ENCODE results near the gene OGFOD1.

Gene OGFOD1

DNA sequence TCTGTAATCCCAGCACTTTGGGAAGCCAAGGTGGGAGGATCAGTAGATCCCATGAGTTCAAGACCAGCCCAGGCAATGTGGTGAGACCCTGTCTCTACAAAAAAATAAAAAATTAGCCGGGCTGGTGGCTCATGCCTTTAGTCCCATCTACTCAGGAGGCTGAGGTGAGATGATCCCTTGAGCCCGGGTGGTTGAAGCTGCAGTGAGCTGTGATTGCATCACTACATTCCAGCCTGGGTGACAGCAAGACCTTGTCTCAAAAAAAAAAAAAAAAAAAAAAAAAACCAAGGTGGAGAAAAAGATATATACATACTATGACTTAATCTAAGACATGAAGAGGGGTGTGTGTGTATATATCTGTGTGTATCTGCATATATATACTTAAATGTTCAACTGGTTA, 41.8 kb downstream of the OGFOD1 start:
- WGBS, 2 donors (ENCODE audit: extremely low coverage in 2 of 2, insufficient read length in 2 of 2, insufficient replicate concordance in 1 of 2), result no CpG with 5 or more reads among the region's 2 CpGs

GRCh38 chr16:56493815-56494214, 42.5 kb downstream of the OGFOD1 start:
- Histone ChIP-seq H3K4me2 (ENCODE audit: insufficient read depth, low read length, poor library complexity, severe bottlenecking) (no peak overlapping the region), H3K79me1 (ENCODE audit: low read depth, low read length) (no peaks in the 10 kb centered on the region), H4K91ac (ENCODE audit: low read depth, low read length, poor library complexity) (no peak overlapping the region), H2BK15ac (ENCODE audit: low read length) (no peak overlapping the region), H2BK120ac (ENCODE audit: low read depth, low read length) (no peak overlapping the region), H3K9me3 (replicated peaks in 1 of 2; ENCODE audit: control insufficient read depth in 2 of 2, insufficient read depth in 1 of 2, low read depth in 1 of 2, low read length in 2 of 2) (no peaks in the 10 kb centered on the region), H2BK5ac (ENCODE audit: low read length) (no peak overlapping the region), H3K14ac (ENCODE audit: low read length) (no peak overlapping the region), H3K23ac (ENCODE audit: low read depth, low read length, poor library complexity) (no peak overlapping the region), H2BK12ac (ENCODE audit: low read length) (no peak overlapping the region), H3K4me3 (ENCODE audit: low read length in 2 of 2) (no peak overlapping the region), H3K18ac (ENCODE audit: low read length) (no peak overlapping the region), H3K27me3 (ENCODE audit: control insufficient read depth in 3 of 3, insufficient read depth in 3 of 3, low read depth in 1 of 3, low read length in 3 of 3) (no peaks in the 10 kb centered on the region), H3K27ac (replicated peaks; ENCODE audit: low read length) (no peak overlapping the region), H3K9ac (ENCODE audit: low read depth, low read length, poor library complexity) (no peak overlapping the region), H2AFZ (ENCODE audit: low read length) (no peak overlapping the region), H4K8ac (ENCODE audit: low read depth, low read length) (no peak overlapping the region), H2AK5ac (ENCODE audit: low read depth, low read length) (no peak overlapping the region), H3K4me1 (ENCODE audit: control insufficient read depth in 2 of 2, insufficient read depth in 1 of 2, low read depth in 1 of 2, low read length in 2 of 2) (no peaks in the 10 kb centered on the region), H3K4ac (ENCODE audit: low read length) (no peak overlapping the region), H3K36me3 (replicated peaks in 1 of 2; ENCODE audit: control insufficient read depth in 2 of 2, insufficient read depth in 2 of 2, low read length in 2 of 2) (peaks cover 5 to 49% of the 10 kb centered on the region in 2 donors)
- no peak for DNase-seq (ENCODE audit: low spot score)
- no CpG with 5 or more reads among the region's 1 CpG for whole genome bisulfite sequencing, 2 donors (ENCODE audit: extremely low coverage in 2 of 2, insufficient read length in 2 of 2, insufficient replicate concordance in 1 of 2)

More for the DNA sequence above, 41.8 kb downstream of the OGFOD1 start:
- Histone ChIP-seq H3K9ac (ENCODE audit: low read depth, low read length, poor library complexity) (no peak overlapping the region), H2BK12ac (ENCODE audit: low read length) (no peak overlapping the region), H2AK5ac (ENCODE audit: low read depth, low read length) (no peak overlapping the region), H3K9me3 (replicated peaks in 1 of 2; ENCODE audit: control insufficient read depth in 2 of 2, insufficient read depth in 1 of 2, low read depth in 1 of 2, low read length in 2 of 2) (no peaks in the 10 kb centered on the region), H3K14ac (ENCODE audit: low read length) (no peak overlapping the region), H2AFZ (ENCODE audit: low read length) (no peak overlapping the region), H3K4me3 (ENCODE audit: low read length in 2 of 2) (no peak overlapping the region), H2BK5ac (ENCODE audit: low read length) (no peak overlapping the region), H3K4me1 (ENCODE audit: control insufficient read depth in 2 of 2, insufficient read depth in 1 of 2, low read depth in 1 of 2, low read length in 2 of 2) (no peaks in the 10 kb centered on the region), H3K79me1 (ENCODE audit: low read depth, low read length) (no peaks in the 10 kb centered on the region), H2BK15ac (ENCODE audit: low read length) (no peak overlapping the region), H4K91ac (ENCODE audit: low read depth, low read length, poor library complexity) (no peak overlapping the region), H3K27me3 (ENCODE audit: control insufficient read depth in 3 of 3, insufficient read depth in 3 of 3, low read depth in 1 of 3, low read length in 3 of 3) (no peaks in the 10 kb centered on the region), H3K18ac (ENCODE audit: low read length) (no peak overlapping the region), H3K27ac (replicated peaks; ENCODE audit: low read length) (no peak overlapping the region), H4K8ac (ENCODE audit: low read depth, low read length) (no peak overlapping the region), H3K36me3 (replicated peaks in 1 of 2; ENCODE audit: control insufficient read depth in 2 of 2, insufficient read depth in 2 of 2, low read length in 2 of 2) (peaks cover 5 to 42% of the 10 kb centered on the region in 2 donors), H3K4ac (ENCODE audit: low read length) (no peak overlapping the region), H2BK120ac (ENCODE audit: low read depth, low read length) (no peak overlapping the region), H3K4me2 (ENCODE audit: insufficient read depth, low read length, poor library complexity, severe bottlenecking) (no peak overlapping the region), H3K23ac (ENCODE audit: low read depth, low read length, poor library complexity) (no peak overlapping the region)
- DNase-seq (ENCODE audit: low spot score), result no peak

DNA sequence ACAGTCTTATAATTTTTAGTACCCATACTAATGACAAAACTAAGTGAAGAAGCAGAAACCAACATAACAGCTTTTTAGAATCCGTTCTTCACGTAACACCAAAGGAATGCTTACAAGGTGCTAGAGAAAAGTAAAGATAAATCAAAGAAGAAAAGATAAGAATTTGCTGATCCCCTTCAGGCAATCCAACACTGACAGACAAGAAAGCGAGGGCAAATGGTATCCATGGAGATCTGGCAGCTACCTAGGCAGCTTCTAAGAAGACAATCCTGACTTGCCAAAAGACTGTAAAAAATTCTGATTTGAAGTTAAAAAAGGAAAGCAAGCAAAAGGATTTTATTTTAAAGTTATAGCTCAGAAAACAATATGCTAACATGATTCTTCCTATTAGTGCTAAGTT, 53.8 kb downstream of the OGFOD1 start:
- Histone ChIP-seq H3K4me3 (ENCODE audit: low read length in 2 of 2) (no peak overlapping the region), H2AFZ (ENCODE audit: low read length) (no peak overlapping the region), H3K36me3 (replicated peaks in 1 of 2; ENCODE audit: control insufficient read depth in 2 of 2, insufficient read depth in 2 of 2, low read length in 2 of 2) (peaks cover 7 to 93% of the 10 kb centered on the region in 2 donors), H3K14ac (ENCODE audit: low read length) (no peak overlapping the region), H3K27ac (replicated peaks; ENCODE audit: low read length) (no peak overlapping the region), H3K9me3 (replicated peaks in 1 of 2; ENCODE audit: control insufficient read depth in 2 of 2, insufficient read depth in 1 of 2, low read depth in 1 of 2, low read length in 2 of 2) (no peaks in the 10 kb centered on the region), H3K9ac (ENCODE audit: low read depth, low read length, poor library complexity) (no peak overlapping the region), H3K4ac (ENCODE audit: low read length) (no peak overlapping the region), H4K91ac (ENCODE audit: low read depth, low read length, poor library complexity) (no peak overlapping the region), H2AK5ac (ENCODE audit: low read depth, low read length) (no peak overlapping the region), H2BK15ac (ENCODE audit: low read length) (no peak overlapping the region), H3K79me1 (ENCODE audit: low read depth, low read length) (no peaks in the 10 kb centered on the region), H3K4me1 (ENCODE audit: control insufficient read depth in 2 of 2, insufficient read depth in 1 of 2, low read depth in 1 of 2, low read length in 2 of 2) (no peaks in the 10 kb centered on the region), H2BK12ac (ENCODE audit: low read length) (no peak overlapping the region), H4K8ac (ENCODE audit: low read depth, low read length) (no peak overlapping the region), H2BK5ac (ENCODE audit: low read length) (no peak overlapping the region), H3K4me2 (ENCODE audit: insufficient read depth, low read length, poor library complexity, severe bottlenecking) (no peak overlapping the region), H2BK120ac (ENCODE audit: low read depth, low read length) (no peak overlapping the region), H3K27me3 (ENCODE audit: control insufficient read depth in 3 of 3, insufficient read depth in 3 of 3, low read depth in 1 of 3, low read length in 3 of 3) (no peaks in the 10 kb centered on the region), H3K23ac (ENCODE audit: low read depth, low read length, poor library complexity) (no peak overlapping the region), H3K18ac (ENCODE audit: low read length) (no peak overlapping the region)
- no peak for DNase-seq (ENCODE audit: low spot score)
- no CpG with 5 or more reads among the region's 3 CpGs for whole genome bisulfite sequencing, 2 donors (ENCODE audit: extremely low coverage in 2 of 2, insufficient read length in 2 of 2, insufficient replicate concordance in 1 of 2)

GRCh38 chr16:56506941-56507340, 55.6 kb downstream of the OGFOD1 start:
- Histone ChIP-seq H2AK5ac (ENCODE audit: low read depth, low read length) (no peak overlapping the region), H3K9ac (ENCODE audit: low read depth, low read length, poor library complexity) (no peak overlapping the region), H3K4me1 (ENCODE audit: control insufficient read depth in 2 of 2, insufficient read depth in 1 of 2, low read depth in 1 of 2, low read length in 2 of 2) (no peaks in the 10 kb centered on the region), H3K36me3 (replicated peaks in 1 of 2; ENCODE audit: control insufficient read depth in 2 of 2, insufficient read depth in 2 of 2, low read length in 2 of 2) (peaks cover 5 to 93% of the 10 kb centered on the region in 2 donors), H3K79me1 (ENCODE audit: low read depth, low read length) (no peaks in the 10 kb centered on the region), H3K4me2 (ENCODE audit: insufficient read depth, low read length, poor library complexity, severe bottlenecking) (no peak overlapping the region), H3K14ac (ENCODE audit: low read length) (no peak overlapping the region), H3K27me3 (ENCODE audit: control insufficient read depth in 3 of 3, insufficient read depth in 3 of 3, low read depth in 1 of 3, low read length in 3 of 3) (no peaks in the 10 kb centered on the region), H2BK12ac (ENCODE audit: low read length) (no peak overlapping the region), H3K4ac (ENCODE audit: low read length) (no peak overlapping the region), H2BK5ac (ENCODE audit: low read length) (no peak overlapping the region), H2BK15ac (ENCODE audit: low read length) (no peak overlapping the region), H4K8ac (ENCODE audit: low read depth, low read length) (no peak overlapping the region), H4K91ac (ENCODE audit: low read depth, low read length, poor library complexity) (no peak overlapping the region), H3K4me3 (ENCODE audit: low read length in 2 of 2) (no peak overlapping the region), H3K18ac (ENCODE audit: low read length) (no peak overlapping the region), H3K9me3 (replicated peaks in 1 of 2; ENCODE audit: control insufficient read depth in 2 of 2, insufficient read depth in 1 of 2, low read depth in 1 of 2, low read length in 2 of 2) (no peaks in the 10 kb centered on the region), H2AFZ (ENCODE audit: low read length) (no peak overlapping the region), H2BK120ac (ENCODE audit: low read depth, low read length) (no peak overlapping the region), H3K23ac (ENCODE audit: low read depth, low read length, poor library complexity) (no peak overlapping the region), H3K27ac (replicated peaks; ENCODE audit: low read length) (no peak overlapping the region)
- DNase-seq (ENCODE audit: low spot score), result no peak

Data from neuronal stem cell (in vitro differentiated cells).